GM12864 (cell line): ENCODE measurements around the gene NPHS1.
"Not testable (repeated sequence)": the region's sequence is repeated elsewhere in the genome, so short reads cannot be mapped to it uniquely, and the experiment has no call there.

ENCODE experiments used
- DNase-seq: peaks from one replicate; pipeline ENCODE4 v3.0.0-alpha.2; 2011; ENCODE audit warnings: low read depth
- H3K4me3 ChIP-seq: 2 replicates; pipeline ENCODE4 v1.5.1; 2011; ENCODE audit warnings: mild to moderate bottlenecking, low read depth, low read length, control low read depth
- TF ChIP-seq, protein P1 (sequence below): IDR thresholded peaks from 2 replicates; pipeline ENCODE4 v1.5.1; 2011; ENCODE audit warnings: low read depth, mild to moderate bottlenecking, moderate library complexity, low read length, control low read depth, inconsistent platforms; ENCODE audit errors: missing control alignments

Gene NPHS1

DNA sequence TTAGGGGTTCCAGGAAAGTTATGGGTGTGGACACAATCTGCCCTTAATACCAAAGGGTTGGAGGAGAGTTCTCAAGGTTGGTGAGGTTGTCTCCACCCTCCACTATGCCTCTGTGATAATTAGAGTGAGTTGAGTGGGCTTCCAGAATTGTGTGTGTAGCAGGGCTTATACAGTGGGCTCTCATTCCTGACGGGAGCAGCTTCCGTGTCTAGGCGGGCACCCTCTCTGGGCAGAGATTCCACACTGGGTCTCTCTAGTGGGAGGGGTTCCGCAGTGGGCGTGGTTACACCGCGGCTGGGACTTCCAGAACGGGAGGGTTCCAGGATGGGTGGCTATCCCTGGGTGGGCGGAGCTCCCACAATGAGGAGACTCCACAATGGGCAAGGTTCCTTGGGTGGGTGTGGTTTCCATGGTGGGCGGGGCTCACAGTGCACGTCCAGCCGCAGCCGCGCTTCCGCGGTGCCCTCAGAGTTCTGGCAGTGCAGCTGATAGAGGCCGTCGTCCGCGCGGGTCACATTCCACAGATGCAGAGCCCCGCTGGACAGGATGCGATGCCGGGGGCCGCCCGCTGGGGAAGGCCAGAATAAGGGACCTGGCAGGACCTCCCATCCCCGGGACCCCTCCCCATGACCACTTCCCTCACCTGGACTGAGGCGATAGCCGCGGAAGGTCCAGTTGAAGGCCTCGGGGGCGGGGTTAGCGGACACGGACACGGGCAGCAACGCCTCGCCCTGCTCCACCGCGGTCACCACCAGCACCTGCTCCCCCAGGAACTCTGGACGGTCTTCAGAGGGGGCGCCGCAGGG lies 8.4 kb downstream of the NPHS1 start:
- DNase-seq, result no peak
- TF ChIP-seq, protein P1, sequence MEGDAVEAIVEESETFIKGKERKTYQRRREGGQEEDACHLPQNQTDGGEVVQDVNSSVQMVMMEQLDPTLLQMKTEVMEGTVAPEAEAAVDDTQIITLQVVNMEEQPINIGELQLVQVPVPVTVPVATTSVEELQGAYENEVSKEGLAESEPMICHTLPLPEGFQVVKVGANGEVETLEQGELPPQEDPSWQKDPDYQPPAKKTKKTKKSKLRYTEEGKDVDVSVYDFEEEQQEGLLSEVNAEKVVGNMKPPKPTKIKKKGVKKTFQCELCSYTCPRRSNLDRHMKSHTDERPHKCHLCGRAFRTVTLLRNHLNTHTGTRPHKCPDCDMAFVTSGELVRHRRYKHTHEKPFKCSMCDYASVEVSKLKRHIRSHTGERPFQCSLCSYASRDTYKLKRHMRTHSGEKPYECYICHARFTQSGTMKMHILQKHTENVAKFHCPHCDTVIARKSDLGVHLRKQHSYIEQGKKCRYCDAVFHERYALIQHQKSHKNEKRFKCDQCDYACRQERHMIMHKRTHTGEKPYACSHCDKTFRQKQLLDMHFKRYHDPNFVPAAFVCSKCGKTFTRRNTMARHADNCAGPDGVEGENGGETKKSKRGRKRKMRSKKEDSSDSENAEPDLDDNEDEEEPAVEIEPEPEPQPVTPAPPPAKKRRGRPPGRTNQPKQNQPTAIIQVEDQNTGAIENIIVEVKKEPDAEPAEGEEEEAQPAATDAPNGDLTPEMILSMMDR, result no peak
- no peak overlapping the region for H3K4me3 ChIP-seq

DNA sequence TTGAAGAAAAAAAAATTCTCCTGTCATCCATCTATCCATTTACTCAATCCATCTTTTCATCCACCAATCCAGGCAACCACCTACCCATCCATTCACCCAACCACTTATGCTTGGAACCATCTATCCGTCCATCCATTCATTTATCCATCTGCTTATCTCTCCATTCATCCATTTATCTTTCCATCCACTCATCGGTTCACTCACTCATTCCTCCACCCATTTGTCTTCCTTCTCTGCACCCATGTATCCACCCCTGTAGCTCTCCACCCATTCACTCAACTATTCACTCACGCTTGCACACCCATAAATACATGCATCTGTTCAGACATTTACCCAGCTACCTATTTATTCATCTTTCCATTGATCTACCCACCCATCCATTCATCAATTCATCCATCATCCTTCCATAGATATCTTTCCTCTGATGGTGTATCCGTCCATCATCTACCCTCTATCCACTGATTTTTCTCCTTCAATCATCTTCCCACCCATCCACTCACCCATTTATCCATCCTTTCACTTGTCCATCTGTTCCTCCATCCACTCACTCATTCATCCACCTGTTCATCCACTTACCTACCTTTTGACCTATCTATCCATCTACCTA lies 9.5 kb downstream of the NPHS1 start:
- no peak overlapping the region for H3K4me3 ChIP-seq
- TF ChIP-seq, protein P1, result no peak
- no peak for DNase-seq

DNA sequence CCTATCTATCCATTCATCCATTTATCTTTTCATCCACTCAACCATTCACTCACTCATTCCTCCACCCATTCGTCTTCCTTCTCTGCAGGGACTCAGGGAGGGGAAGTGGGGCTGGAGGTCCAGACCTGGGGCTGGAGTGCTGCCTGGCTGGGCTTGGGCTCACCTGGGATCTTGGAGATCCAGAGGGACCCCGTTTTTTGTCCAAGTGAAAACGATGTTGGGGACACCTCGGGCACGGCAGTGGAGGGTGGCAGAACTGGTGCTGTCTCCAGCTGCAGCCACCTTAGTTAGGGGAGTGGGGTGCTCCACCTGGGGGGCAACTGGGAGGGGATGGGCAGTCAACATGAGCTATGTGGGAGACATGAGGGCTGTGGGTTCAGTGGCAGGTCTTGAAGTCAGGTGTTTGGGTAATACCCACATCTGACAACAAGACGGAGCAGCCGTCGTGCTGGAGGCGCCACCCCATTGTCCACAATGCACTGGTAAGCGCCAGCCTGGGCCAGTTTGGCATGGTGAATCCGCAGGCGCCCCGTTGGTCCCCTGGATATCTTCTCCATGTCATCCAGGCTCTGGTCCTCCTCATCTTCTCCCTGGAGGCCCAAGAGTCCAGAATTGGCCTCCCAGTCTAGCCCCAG lies 10.2 kb downstream of the NPHS1 start:
- TF ChIP-seq, protein P1, result no peak
- no peak for DNase-seq
- no peak overlapping the region for H3K4me3 ChIP-seq

DNA sequence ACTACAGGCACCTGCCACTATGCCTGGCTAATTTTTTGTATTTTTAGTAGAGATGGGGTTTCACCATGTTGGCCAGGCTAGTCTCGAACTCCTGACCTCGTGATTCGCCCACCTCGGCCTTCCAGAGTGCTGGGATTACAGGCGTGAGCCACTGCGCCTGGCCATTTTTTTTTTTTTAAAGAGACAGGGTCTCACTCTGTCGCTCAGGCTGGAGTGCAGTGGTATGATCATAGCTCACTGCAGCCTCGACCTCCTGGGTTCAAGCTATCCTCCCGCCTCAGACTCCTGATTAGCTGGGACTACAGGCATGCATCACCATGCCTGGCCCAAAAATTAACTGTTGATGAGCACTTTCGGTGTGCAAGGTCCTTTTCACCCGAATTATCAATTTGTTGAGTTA lies 16.2 kb downstream of the NPHS1 start:
- DNase-seq, H3K4me3 ChIP-seq: not testable (repeated sequence)

DNA sequence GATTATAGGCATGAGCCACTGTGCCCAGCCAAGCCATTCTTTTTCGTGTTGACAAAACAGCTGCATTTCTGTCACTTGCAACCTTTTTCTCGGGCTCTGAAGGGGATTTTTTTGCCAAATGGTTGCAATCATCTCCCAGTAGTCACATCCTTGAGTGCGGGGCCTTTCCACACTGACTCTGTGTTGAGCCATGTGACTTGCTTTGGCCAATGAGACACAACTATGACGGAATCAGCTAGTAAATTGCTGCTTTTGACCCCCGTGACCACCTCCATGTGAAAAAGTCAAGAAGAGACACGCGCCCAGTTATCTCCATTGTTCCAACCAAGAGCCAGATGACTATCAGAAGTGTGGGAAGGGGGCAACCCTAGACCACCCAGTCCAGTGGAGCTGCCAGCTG lies 18.3 kb downstream of the NPHS1 start:
- TF ChIP-seq, protein P1, result no peak
- no peak overlapping the region for H3K4me3 ChIP-seq
- no peak for DNase-seq

DNA sequence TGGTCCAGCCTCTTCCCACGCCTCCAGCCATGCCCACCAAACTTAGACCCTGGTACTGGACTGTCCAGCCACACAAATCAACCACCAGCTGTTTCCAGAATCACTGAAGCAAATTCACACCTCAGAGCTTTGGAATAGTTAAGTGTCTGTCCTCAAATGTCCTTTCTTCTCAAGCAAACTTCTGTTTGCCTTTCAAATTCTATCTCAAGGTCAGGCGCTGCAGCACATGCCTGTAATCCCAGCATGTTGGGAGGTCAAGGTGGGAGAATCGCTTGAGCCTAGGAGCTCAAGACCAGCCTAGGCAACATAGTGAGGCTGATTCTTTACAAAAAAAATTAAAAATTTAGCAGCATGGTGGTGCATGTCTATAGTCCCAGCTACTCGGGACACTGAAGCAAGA lies 20.2 kb downstream of the NPHS1 start:
- no peak for DNase-seq

DNA sequence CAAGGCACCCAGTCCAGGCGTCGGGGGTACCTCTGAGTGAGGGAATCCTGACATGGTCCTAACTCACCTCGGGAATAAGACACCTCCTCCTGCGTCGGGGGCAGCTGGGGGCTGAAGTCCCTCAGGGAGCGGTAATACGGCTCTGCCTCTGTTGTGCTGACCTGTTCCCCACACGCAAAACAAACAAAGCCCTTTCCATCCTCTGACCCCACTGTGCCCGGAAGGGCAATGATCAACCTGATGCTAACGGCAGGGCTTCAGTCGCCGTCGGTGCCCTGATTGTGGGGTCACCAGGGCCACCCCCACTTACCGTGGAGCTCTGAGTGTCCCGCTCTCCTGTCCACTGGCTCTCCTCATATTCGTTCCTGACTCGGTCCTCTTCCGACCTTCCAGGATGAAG lies 21.3 kb downstream of the NPHS1 start:
- no peak overlapping the region for H3K4me3 ChIP-seq
- TF ChIP-seq, protein P1, result no peak
- no peak for DNase-seq

More for the DNA sequence above, 20.2 kb downstream of the NPHS1 start:
- H3K4me3 ChIP-seq, result no peak overlapping the region
- TF ChIP-seq, protein P1, result no peak
